Central memory CD4-positive, alpha-beta T cell (primary cell): ENCODE data around the gene CIAO2B.
"Not testable (repeated sequence)": the region's sequence is repeated elsewhere in the genome, so short reads cannot be mapped to it uniquely, and the experiment has no call there.

Experiments
- DNase-seq: peaks from one replicate; pipeline ENCODE4 v3.0.0; 2022

CIAO2B gene

GRCh38 chr16:66936889-66937554, 2.8 kb upstream of the CIAO2B start:
- no peak for DNase-seq

GRCh38 chr16:66936462-66936861, 2.3 kb upstream of the CIAO2B start:
- no peak for DNase-seq

- no peak for DNase-seq
These were observed 1.3 kb upstream of the CIAO2B start, which contains the start of gene CES2 for GRCh38 chr16:66935314-66936011. TSS of gene CES2 (plus strand) at chr16:66935516. CDS start at chr16:66935636, 120 bp downstream.

- DNase-seq, result not testable (repeated sequence)
These were observed 674 bp upstream of the CIAO2B start for GRCh38 chr16:66934839-66935313.

- no peak for DNase-seq
These were observed 445 bp downstream of the CIAO2B start for GRCh38 chr16:66933776-66934137.

GRCh38 chr16:66932076-66932475, 2.1 kb downstream of the CIAO2B start:
- no peak for DNase-seq

GRCh38 chr16:66931665-66932064, 2.5 kb downstream of the CIAO2B start:
- DNase-seq, result no peak

GRCh38 chr16:66930189-66930588, 4.0 kb downstream of the CIAO2B start:
- no peak for DNase-seq

GRCh38 chr16:66928702-66929388, 5.4 kb downstream of the CIAO2B start:
- no peak for DNase-seq

- no peak for DNase-seq
These were observed 6.1 kb downstream of the CIAO2B start for GRCh38 chr16:66927918-66928649.

- DNase-seq, result no peak
These were observed 7.2 kb downstream of the CIAO2B start for GRCh38 chr16:66926961-66927436.

- no peak for DNase-seq
These were observed 7.8 kb downstream of the CIAO2B start for GRCh38 chr16:66926171-66926947.

- no peak for DNase-seq
These were observed 8.8 kb downstream of the CIAO2B start, which contains the start of gene RRAD for GRCh38 chr16:66925322-66925840. TSS of gene RRAD (minus strand) at chr16:66925535. CDS start at chr16:66925179, 356 bp downstream.

GRCh38 chr16:66924527-66925321, 9.5 kb downstream of the CIAO2B start:
- DNase-seq, result peak; percentile 24

- no peak for DNase-seq
These were observed 10.3 kb downstream of the CIAO2B start for GRCh38 chr16:66923866-66924265.

GRCh38 chr16:66923247-66923731, 10.9 kb downstream of the CIAO2B start:
- DNase-seq, result no peak

- no peak for DNase-seq
These were observed 12.3 kb downstream of the CIAO2B start for GRCh38 chr16:66921729-66922450.

GRCh38 chr16:66920924-66921680, 13.1 kb downstream of the CIAO2B start:
- DNase-seq, result no peak

GRCh38 chr16:66920299-66920590, 14.0 kb downstream of the CIAO2B start:
- DNase-seq, result no peak
